Activated naive CD4-positive, alpha-beta T cell treated with anti-CD3 and anti-CD28 coated beads, Interleukin-2, amount 50 U/mL, for 24 hours (primary cell): ENCODE results near the gene HASPIN.

Experiments used
- H3K27ac Mint-ChIP-seq: one replicate; pipeline ENCODE4 v1.8.0; 2021; ENCODE audit warnings: mild to moderate bottlenecking, mixed read lengths
- H3K27me3 Mint-ChIP-seq: one replicate; pipeline ENCODE4 v1.8.0; 2021; ENCODE audit warnings: mixed read lengths
- H3K36me3 Mint-ChIP-seq: one replicate; pipeline ENCODE4 v1.8.0; 2021; ENCODE audit warnings: mixed read lengths
- H3K4me1 Mint-ChIP-seq: one replicate; pipeline ENCODE4 v1.8.0; 2021; ENCODE audit warnings: mixed read lengths
- H3K4me3 Mint-ChIP-seq: one replicate; pipeline ENCODE4 v1.8.0; 2021; ENCODE audit warnings: mild to moderate bottlenecking, mixed read lengths
- H3K9me3 Mint-ChIP-seq: one replicate; pipeline ENCODE4 v1.8.0; 2021; ENCODE audit warnings: mixed read lengths

HASPIN gene

DNA sequence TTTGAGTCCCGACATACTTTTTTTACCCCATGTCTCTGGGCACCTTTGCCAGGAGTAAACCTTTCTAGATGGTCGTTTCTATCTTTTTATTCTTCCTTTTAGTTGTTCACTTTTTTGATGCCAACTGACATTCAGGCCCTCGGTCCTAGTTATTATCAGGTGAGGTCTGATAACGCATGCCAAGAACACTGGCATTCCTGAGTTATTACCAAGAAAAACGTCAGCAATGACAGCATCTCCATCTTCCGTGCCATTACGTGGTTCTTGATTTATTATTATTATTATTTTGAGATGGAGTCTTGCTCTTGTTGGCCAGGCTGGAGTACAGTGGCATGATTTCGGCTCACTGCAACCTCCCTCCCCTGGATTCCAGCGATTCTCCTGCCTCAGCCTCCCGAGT is 21.4 kb downstream of the HASPIN start:
- Mint-ChIP-seq H3K27me3 (no peaks in the 10 kb centered on the region), H3K36me3 (no peaks in the 10 kb centered on the region), H3K27ac (no peak overlapping the region), H3K9me3 (no peaks in the 10 kb centered on the region), H3K4me3 (no peak overlapping the region), H3K4me1 (peaks cover 19% of the 10 kb centered on the region)

GRCh38 chr17:3747805-3748204 is 24.1 kb downstream of the HASPIN start:
- no peaks in the 10 kb centered on the region for H3K27me3 Mint-ChIP-seq
- H3K36me3 Mint-ChIP-seq: no peaks in the 10 kb centered on the region
- H3K27ac Mint-ChIP-seq: no peak overlapping the region
- peaks cover 27% of the 10 kb centered on the region for H3K4me1 Mint-ChIP-seq
- H3K9me3 Mint-ChIP-seq: no peaks in the 10 kb centered on the region
- H3K4me3 Mint-ChIP-seq: no peak overlapping the region

- Mint-ChIP-seq H3K4me1 (peaks cover 27% of the 10 kb centered on the region), H3K27ac (peak overlapping the region; percentile 66), H3K4me3 (no peak overlapping the region), H3K36me3 (no peaks in the 10 kb centered on the region), H3K9me3 (no peaks in the 10 kb centered on the region), H3K27me3 (no peaks in the 10 kb centered on the region)
Measured at GRCh38 chr17:3748576-3748975, 24.9 kb downstream of the HASPIN start.

- H3K36me3 Mint-ChIP-seq: no peaks in the 10 kb centered on the region
- H3K4me1 Mint-ChIP-seq: peaks cover 27% of the 10 kb centered on the region
- H3K9me3 Mint-ChIP-seq: no peaks in the 10 kb centered on the region
- peak overlapping the region; percentile 19 for H3K4me3 Mint-ChIP-seq
- no peaks in the 10 kb centered on the region for H3K27me3 Mint-ChIP-seq
- H3K27ac Mint-ChIP-seq: peak overlapping the region; percentile 68
Measured at GRCh38 chr17:3750296-3750695, 26.6 kb downstream of the HASPIN start.

DNA sequence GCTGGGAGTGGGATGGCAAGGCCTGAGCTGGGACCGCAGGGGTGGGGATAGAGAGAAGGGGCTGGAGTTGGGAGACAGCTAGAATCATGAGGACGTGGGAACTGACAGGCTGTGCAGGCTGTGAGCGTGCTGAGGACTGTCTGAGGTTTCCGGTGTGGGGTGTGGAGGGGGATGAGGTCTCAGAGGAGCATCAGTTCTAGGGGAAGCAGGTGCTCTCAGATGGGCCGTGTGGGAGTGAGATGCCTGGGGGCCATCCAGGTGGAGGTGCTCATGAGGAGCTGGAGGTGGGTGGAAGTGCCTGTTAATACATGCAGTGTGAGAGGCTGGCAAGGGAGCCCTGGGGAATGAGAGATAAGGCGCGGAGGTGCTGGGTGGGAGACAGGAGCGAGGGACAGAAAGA is 27.2 kb downstream of the HASPIN start:
- Mint-ChIP-seq H3K27me3 (no peaks in the 10 kb centered on the region), H3K36me3 (no peaks in the 10 kb centered on the region), H3K9me3 (no peaks in the 10 kb centered on the region), H3K4me3 (peak overlapping the region; percentile 19), H3K4me1 (peaks cover 31% of the 10 kb centered on the region), H3K27ac (peak overlapping the region; percentile 81)

DNA sequence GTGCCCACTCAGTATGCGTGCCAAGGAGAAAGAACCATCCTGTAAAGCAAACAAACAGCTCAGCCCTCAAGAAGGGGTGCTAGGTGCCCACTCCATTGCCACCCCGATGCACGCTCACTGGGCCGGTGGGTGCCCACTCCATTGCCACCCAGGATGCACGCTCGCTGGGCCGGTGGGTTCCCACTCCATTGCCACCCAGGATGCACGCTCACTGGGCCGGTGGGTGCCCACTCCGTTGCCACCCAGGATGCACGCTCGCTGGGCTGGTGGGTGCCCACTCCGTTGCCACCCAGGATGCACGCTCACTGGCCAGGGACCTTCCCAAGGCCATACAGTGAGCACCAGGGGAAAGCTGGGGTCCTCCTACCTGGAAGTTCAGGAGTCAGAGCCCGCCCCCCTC is 28.1 kb downstream of the HASPIN start:
- H3K9me3 Mint-ChIP-seq: no peaks in the 10 kb centered on the region

DNA sequence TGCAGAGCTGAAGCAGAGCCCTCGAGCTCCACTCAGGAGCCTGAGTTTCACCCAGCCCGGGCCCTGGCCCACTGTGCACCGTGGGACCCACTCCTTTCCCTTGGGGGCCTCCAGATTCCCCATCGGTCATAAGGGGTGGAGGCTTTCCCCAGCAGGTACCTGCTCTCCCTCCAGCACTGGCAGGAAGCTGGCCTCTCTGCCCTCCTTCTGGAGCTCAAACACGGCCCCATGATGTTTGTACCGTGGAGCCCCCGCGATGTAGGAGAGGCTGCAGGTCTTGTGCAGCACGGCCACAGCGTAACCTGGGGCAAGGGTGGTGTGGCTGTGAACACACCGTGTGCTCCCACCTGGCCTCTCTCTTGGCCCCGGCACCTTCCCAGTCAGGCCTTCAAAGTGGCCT is 29.9 kb downstream of the HASPIN start:
- no peak overlapping the region for H3K27ac Mint-ChIP-seq
- H3K4me3 Mint-ChIP-seq: no peak overlapping the region
- peaks cover 32% of the 10 kb centered on the region for H3K4me1 Mint-ChIP-seq
- H3K36me3 Mint-ChIP-seq: no peaks in the 10 kb centered on the region
- H3K9me3 Mint-ChIP-seq: no peaks in the 10 kb centered on the region
- H3K27me3 Mint-ChIP-seq: no peaks in the 10 kb centered on the region

More for the DNA sequence above, 28.1 kb downstream of the HASPIN start:
- Mint-ChIP-seq H3K4me3 (no peak overlapping the region), H3K27ac (no peak overlapping the region), H3K4me1 (peaks cover 31% of the 10 kb centered on the region), H3K36me3 (no peaks in the 10 kb centered on the region), H3K27me3 (no peaks in the 10 kb centered on the region)

- Mint-ChIP-seq H3K9me3 (no peaks in the 10 kb centered on the region), H3K4me3 (no peak overlapping the region), H3K27ac (no peak overlapping the region), H3K27me3 (no peaks in the 10 kb centered on the region), H3K36me3 (no peaks in the 10 kb centered on the region), H3K4me1 (peaks cover 28% of the 10 kb centered on the region)
Measured at GRCh38 chr17:3754066-3754457, 30.4 kb downstream of the HASPIN start.

- Mint-ChIP-seq H3K27ac (no peak overlapping the region), H3K36me3 (no peaks in the 10 kb centered on the region), H3K9me3 (no peaks in the 10 kb centered on the region), H3K27me3 (no peaks in the 10 kb centered on the region), H3K4me1 (peaks cover 28% of the 10 kb centered on the region), H3K4me3 (no peak overlapping the region)
Measured at GRCh38 chr17:3754458-3755334, 31.0 kb downstream of the HASPIN start.

GRCh38 chr17:3755335-3756030 is 31.8 kb downstream of the HASPIN start:
- Mint-ChIP-seq H3K4me1 (peaks cover 23% of the 10 kb centered on the region), H3K27ac (no peak overlapping the region), H3K36me3 (no peaks in the 10 kb centered on the region), H3K27me3 (no peaks in the 10 kb centered on the region), H3K4me3 (peak overlapping the region; percentile 36), H3K9me3 (no peaks in the 10 kb centered on the region)

DNA sequence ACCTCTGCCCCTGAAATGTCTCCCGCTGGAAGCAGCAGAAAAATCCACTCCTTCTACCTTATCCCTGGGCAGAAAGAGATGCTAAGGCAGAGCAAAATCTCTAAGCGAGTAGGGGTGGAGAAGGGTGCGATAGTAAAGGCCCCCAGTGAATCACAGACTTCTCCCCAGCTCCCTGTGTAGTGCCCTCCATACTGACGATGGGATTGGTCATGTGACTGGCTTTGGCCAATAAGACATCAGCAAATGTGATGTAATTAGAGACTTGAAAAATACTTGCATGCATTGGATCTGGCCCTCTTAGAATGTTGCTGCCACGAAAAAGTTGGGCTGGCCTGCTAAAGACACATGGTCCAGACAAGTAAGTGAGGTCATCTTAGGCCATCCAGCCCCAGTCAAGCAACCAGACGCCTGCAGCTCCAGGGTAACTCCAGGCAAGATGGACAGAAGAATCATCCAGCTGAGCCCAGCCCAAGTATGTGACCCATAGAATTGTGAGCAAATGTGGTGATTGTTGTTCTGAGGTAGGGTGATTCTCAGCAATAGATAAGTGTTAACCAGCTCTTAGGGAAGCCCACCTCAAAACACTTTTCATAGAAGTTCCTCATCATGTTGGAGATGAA is 36.0 kb downstream of the HASPIN start:
- Mint-ChIP-seq H3K27ac (peak overlapping the region; percentile 4), H3K4me3 (no peak overlapping the region), H3K27me3 (no peaks in the 10 kb centered on the region), H3K9me3 (no peaks in the 10 kb centered on the region), H3K36me3 (no peaks in the 10 kb centered on the region), H3K4me1 (peaks cover 18% of the 10 kb centered on the region)

DNA sequence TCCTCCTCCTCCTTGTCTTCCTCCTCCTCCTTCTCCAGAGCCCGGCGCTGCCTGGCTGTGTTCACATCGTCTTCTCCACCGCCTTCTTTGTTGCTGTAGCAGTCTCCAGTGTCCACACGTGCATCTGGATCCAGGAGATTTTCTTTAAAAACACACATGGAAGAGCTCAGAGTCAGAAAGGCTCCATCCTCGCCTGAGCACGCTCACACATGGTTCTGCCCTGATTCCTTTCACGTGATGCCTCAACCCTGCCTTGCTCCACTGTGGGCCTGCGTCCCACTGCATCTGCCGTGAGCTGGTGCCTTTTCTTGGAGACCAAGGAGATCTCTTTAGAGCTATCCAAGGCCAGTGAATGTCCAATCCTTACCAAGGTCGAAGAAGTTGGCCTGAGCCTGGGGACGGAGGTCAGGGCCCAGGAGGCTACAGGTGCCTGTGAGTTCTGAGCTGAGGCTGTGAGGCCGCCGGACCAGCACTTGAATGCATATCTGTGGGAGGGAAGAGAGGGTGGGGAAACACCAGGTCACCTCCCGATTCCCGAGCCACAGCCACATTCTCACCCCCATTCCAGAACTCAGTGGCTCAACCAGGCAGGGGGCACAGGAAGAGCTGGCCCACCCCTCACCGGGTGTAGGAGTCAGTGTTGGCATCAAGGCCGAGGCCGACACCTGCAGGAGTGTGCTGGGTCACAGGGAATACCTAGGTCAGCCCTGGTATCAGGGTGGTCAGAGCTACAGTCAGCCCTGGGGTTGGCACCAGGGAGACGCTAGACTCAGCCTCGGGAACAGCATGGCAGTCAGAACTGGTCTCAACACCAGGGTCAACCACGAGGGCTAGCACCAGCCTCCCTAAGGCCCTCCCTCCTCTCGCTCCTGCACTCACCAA is 37.6 kb downstream of the HASPIN start:
- Mint-ChIP-seq H3K27me3 (no peaks in the 10 kb centered on the region), H3K4me1 (peaks cover 25% of the 10 kb centered on the region), H3K4me3 (no peak overlapping the region), H3K36me3 (no peaks in the 10 kb centered on the region), H3K9me3 (no peaks in the 10 kb centered on the region), H3K27ac (no peak overlapping the region)

DNA sequence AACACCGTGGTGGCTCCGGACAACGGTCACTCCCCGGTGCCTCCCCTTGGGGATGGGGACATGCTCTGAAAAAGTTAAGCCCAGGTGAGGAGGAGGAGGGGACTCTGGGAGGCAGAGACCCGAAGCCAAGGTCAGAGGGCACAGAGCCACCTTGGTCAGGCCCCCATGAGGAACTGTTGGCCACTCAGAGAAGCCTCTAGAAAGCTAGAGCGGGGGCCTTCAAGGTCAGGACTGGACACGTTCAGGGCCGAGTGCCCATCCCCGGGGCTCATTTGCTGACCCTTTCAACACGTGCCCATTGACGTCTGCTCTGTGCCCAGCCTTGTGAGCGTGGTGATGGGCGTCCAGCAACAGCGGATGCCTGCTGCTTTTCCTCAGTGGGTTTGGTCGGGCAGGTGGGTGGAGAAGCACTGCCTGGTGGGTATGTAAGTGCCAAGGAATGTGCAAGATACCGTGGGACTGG is 38.2 kb downstream of the HASPIN start:
- H3K4me3 Mint-ChIP-seq: no peak overlapping the region
- H3K9me3 Mint-ChIP-seq: no peaks in the 10 kb centered on the region
- no peak overlapping the region for H3K27ac Mint-ChIP-seq
- peaks cover 29% of the 10 kb centered on the region for H3K4me1 Mint-ChIP-seq
- no peaks in the 10 kb centered on the region for H3K36me3 Mint-ChIP-seq
- H3K27me3 Mint-ChIP-seq: no peaks in the 10 kb centered on the region

GRCh38 chr17:3762922-3763776 is 39.4 kb downstream of the HASPIN start:
- peaks cover 26% of the 10 kb centered on the region for H3K4me1 Mint-ChIP-seq
- peak overlapping the region; percentile 49 for H3K4me3 Mint-ChIP-seq
- no peaks in the 10 kb centered on the region for H3K36me3 Mint-ChIP-seq
- no peak overlapping the region for H3K27ac Mint-ChIP-seq
- H3K9me3 Mint-ChIP-seq: no peaks in the 10 kb centered on the region
- no peaks in the 10 kb centered on the region for H3K27me3 Mint-ChIP-seq
